Measurements from ENCODE around the gene OR8J1. TPM values are rescaled to one million over a fixed set of nuclear protein-coding genes. Genes with fewer than 3 reads are reported as not detected.

OR8J1 gene
- polyA plus RNA-seq, result not detected
- long read RNA-seq, donor 1, result 0 reads
- long read RNA-seq, donor 2, result 0 reads
- long read RNA-seq, donor 3, result 0 reads
- long read RNA-seq, donor 4, result 0 reads
- long read RNA-seq, donor 5, result 0 reads
- long read RNA-seq, donor 6, result 0 reads
- long read RNA-seq, donor 7, result 0 reads
- long read RNA-seq, donor 8, result 0 reads
- long read RNA-seq, donor 9, result 0 reads
- long read RNA-seq, donor 10, result 0 reads

GRCh38 chr11:56353991-56354390 lies at the start of gene OR8J1:
TSS of gene OR8J1 (plus strand) at chr11:56354291. CDS start at chr11:56360247, 5,956 bp downstream.
- DNase-seq (no peak), FAIRE-seq (no peak)
- Histone ChIP-seq H3K4me1 (ENCODE audit: control insufficient read depth in 3 of 3, insufficient read depth in 2 of 3, low read depth in 1 of 3, low read length in 2 of 3) (no peaks in the 10 kb centered on the region), H3K27me3 (ENCODE audit: control insufficient read depth in 3 of 3, insufficient read depth in 3 of 3, low read length in 3 of 3) (no peaks in the 10 kb centered on the region), H3K4me3 (ENCODE audit: low read depth in 1 of 3, low read length in 3 of 3) (no peak within 1 kb of the TSS), H3K36me3 (ENCODE audit: control insufficient read depth in 3 of 3, insufficient read depth in 2 of 3, low read depth in 1 of 3, low read length in 3 of 3) (no peaks in the 10 kb centered on the region), H3K9me3 (ENCODE audit: control insufficient read depth in 2 of 2, insufficient read depth in 1 of 2, low read depth in 1 of 2, low read length in 1 of 2) (no peaks in the 10 kb centered on the region), H3K27ac (ENCODE audit: low read depth in 1 of 3, low read length in 2 of 3) (no peak within 1 kb of the TSS)
- 53 to 88% (median 65%) methylated on average over 2 of the region's 2 CpGs for WGBS, 3 donors

GRCh38 chr11:56307836-56308235 lies 46.3 kb upstream of the OR8J1 start:
- WGBS, 3 donors, result 88 to 92% (median 89%) methylated on average over 3 of the region's 3 CpGs
- Histone ChIP-seq H3K4me1 (ENCODE audit: control insufficient read depth in 3 of 3, insufficient read depth in 2 of 3, low read depth in 1 of 3, low read length in 2 of 3) (no peaks in the 10 kb centered on the region), H3K4me3 (ENCODE audit: low read depth in 1 of 3, low read length in 3 of 3) (no peak overlapping the region), H3K27me3 (ENCODE audit: control insufficient read depth in 3 of 3, insufficient read depth in 3 of 3, low read length in 3 of 3) (no peaks in the 10 kb centered on the region), H3K9me3 (ENCODE audit: control insufficient read depth in 2 of 2, insufficient read depth in 1 of 2, low read depth in 1 of 2, low read length in 1 of 2) (peaks cover 0 to 15% of the 10 kb centered on the region in 2 donors), H3K36me3 (ENCODE audit: control insufficient read depth in 3 of 3, insufficient read depth in 2 of 3, low read depth in 1 of 3, low read length in 3 of 3) (no peaks in the 10 kb centered on the region), H3K27ac (ENCODE audit: low read depth in 1 of 3, low read length in 2 of 3) (no peak overlapping the region)
- no peak for FAIRE-seq
- DNase-seq, result no peak

- Histone ChIP-seq H3K4me1 (ENCODE audit: control insufficient read depth in 3 of 3, insufficient read depth in 2 of 3, low read depth in 1 of 3, low read length in 2 of 3) (no peaks in the 10 kb centered on the region), H3K36me3 (ENCODE audit: control insufficient read depth in 3 of 3, insufficient read depth in 2 of 3, low read depth in 1 of 3, low read length in 3 of 3) (no peaks in the 10 kb centered on the region), H3K27ac (ENCODE audit: low read depth in 1 of 3, low read length in 2 of 3) (no peak within 1 kb of the TSS), H3K4me3 (ENCODE audit: low read depth in 1 of 3, low read length in 3 of 3) (no peak within 1 kb of the TSS), H3K27me3 (ENCODE audit: control insufficient read depth in 3 of 3, insufficient read depth in 3 of 3, low read length in 3 of 3) (no peaks in the 10 kb centered on the region), H3K9me3 (ENCODE audit: control insufficient read depth in 2 of 2, insufficient read depth in 1 of 2, low read depth in 1 of 2, low read length in 1 of 2) (peaks cover 0 to 2% of the 10 kb centered on the region in 2 donors)
- no peak for DNase-seq
- FAIRE-seq, result no peak
Observed at GRCh38 chr11:56314844-56315243, 39.2 kb upstream of the OR8J1 start, which contains the start of gene OR8K3. TSS of gene OR8K3 (plus strand) at chr11:56315144. CDS start at chr11:56318307, 3,163 bp downstream.

GRCh38 chr11:56331861-56332491 lies 22.1 kb upstream of the OR8J1 start:
- Histone ChIP-seq H3K9me3 (ENCODE audit: control insufficient read depth in 2 of 2, insufficient read depth in 1 of 2, low read depth in 1 of 2, low read length in 1 of 2) (peaks cover 0 to 2% of the 10 kb centered on the region in 2 donors), H3K4me1 (ENCODE audit: control insufficient read depth in 3 of 3, insufficient read depth in 2 of 3, low read depth in 1 of 3, low read length in 2 of 3) (no peaks in the 10 kb centered on the region), H3K27ac (ENCODE audit: low read depth in 1 of 3, low read length in 2 of 3) (no peak overlapping the region), H3K27me3 (ENCODE audit: control insufficient read depth in 3 of 3, insufficient read depth in 3 of 3, low read length in 3 of 3) (no peaks in the 10 kb centered on the region), H3K36me3 (ENCODE audit: control insufficient read depth in 3 of 3, insufficient read depth in 2 of 3, low read depth in 1 of 3, low read length in 3 of 3) (no peaks in the 10 kb centered on the region), H3K4me3 (ENCODE audit: low read depth in 1 of 3, low read length in 3 of 3) (no peak overlapping the region)
- DNase-seq, result no peak
- no peak for FAIRE-seq
- WGBS, 3 donors, result 88 to 92% (median 90%) methylated on average over 33 to 34 of the region's 34 CpGs

- Histone ChIP-seq H3K9me3 (ENCODE audit: control insufficient read depth in 2 of 2, insufficient read depth in 1 of 2, low read depth in 1 of 2, low read length in 1 of 2) (peaks cover 0 to 2% of the 10 kb centered on the region in 2 donors), H3K4me3 (ENCODE audit: low read depth in 1 of 3, low read length in 3 of 3) (no peak overlapping the region), H3K27ac (ENCODE audit: low read depth in 1 of 3, low read length in 2 of 3) (no peak overlapping the region), H3K27me3 (ENCODE audit: control insufficient read depth in 3 of 3, insufficient read depth in 3 of 3, low read length in 3 of 3) (no peaks in the 10 kb centered on the region), H3K36me3 (ENCODE audit: control insufficient read depth in 3 of 3, insufficient read depth in 2 of 3, low read depth in 1 of 3, low read length in 3 of 3) (no peaks in the 10 kb centered on the region), H3K4me1 (ENCODE audit: control insufficient read depth in 3 of 3, insufficient read depth in 2 of 3, low read depth in 1 of 3, low read length in 2 of 3) (no peaks in the 10 kb centered on the region)
- FAIRE-seq (no peak), DNase-seq (no peak)
- 74 to 86% (median 85%) methylated on average over 3 of the region's 3 CpGs for WGBS, 3 donors
Observed at GRCh38 chr11:56333156-56333555, 20.9 kb upstream of the OR8J1 start.

GRCh38 chr11:56340289-56340688 lies 13.8 kb upstream of the OR8J1 start:
- H3K27ac ChIP-seq (ENCODE audit: low read depth in 1 of 3, low read length in 2 of 3), result no peak overlapping the region
- no peak overlapping the region for H3K4me3 ChIP-seq (ENCODE audit: low read depth in 1 of 3, low read length in 3 of 3)
- no peaks in the 10 kb centered on the region for H3K9me3 ChIP-seq (ENCODE audit: control insufficient read depth in 2 of 2, insufficient read depth in 1 of 2, low read depth in 1 of 2, low read length in 1 of 2)
- no peak for FAIRE-seq
- H3K36me3 ChIP-seq (ENCODE audit: control insufficient read depth in 3 of 3, insufficient read depth in 2 of 3, low read depth in 1 of 3, low read length in 3 of 3), result no peaks in the 10 kb centered on the region
- no peaks in the 10 kb centered on the region for H3K27me3 ChIP-seq (ENCODE audit: control insufficient read depth in 3 of 3, insufficient read depth in 3 of 3, low read length in 3 of 3)
- H3K4me1 ChIP-seq (ENCODE audit: control insufficient read depth in 3 of 3, insufficient read depth in 2 of 3, low read depth in 1 of 3, low read length in 2 of 3), result no peaks in the 10 kb centered on the region
- DNase-seq, result no peak

- no peak within 1 kb of the TSS for H3K4me3 ChIP-seq (ENCODE audit: low read depth in 1 of 3, low read length in 3 of 3)
- no peaks in the 10 kb centered on the region for H3K27me3 ChIP-seq (ENCODE audit: control insufficient read depth in 3 of 3, insufficient read depth in 3 of 3, low read length in 3 of 3)
- no peaks in the 10 kb centered on the region for H3K4me1 ChIP-seq (ENCODE audit: control insufficient read depth in 3 of 3, insufficient read depth in 2 of 3, low read depth in 1 of 3, low read length in 2 of 3)
- no peak for DNase-seq
- H3K27ac ChIP-seq (ENCODE audit: low read depth in 1 of 3, low read length in 2 of 3), result no peak within 1 kb of the TSS
- H3K9me3 ChIP-seq (ENCODE audit: control insufficient read depth in 2 of 2, insufficient read depth in 1 of 2, low read depth in 1 of 2, low read length in 1 of 2), result no peaks in the 10 kb centered on the region
- no peaks in the 10 kb centered on the region for H3K36me3 ChIP-seq (ENCODE audit: control insufficient read depth in 3 of 3, insufficient read depth in 2 of 3, low read depth in 1 of 3, low read length in 3 of 3)
- FAIRE-seq, result no peak
- 81 to 90% (median 83%) methylated on average over 1 of the region's 1 CpG for WGBS, 3 donors
Observed at GRCh38 chr11:56345739-56346138, 8.4 kb upstream of the OR8J1 start, which contains the start of gene OR8K1. TSS of gene OR8K1 (plus strand) at chr11:56346039. CDS start at chr11:56346039, 0 bp downstream.

- Histone ChIP-seq H3K27ac (ENCODE audit: low read depth in 1 of 3, low read length in 2 of 3) (no peak within 1 kb of the TSS), H3K4me1 (ENCODE audit: control insufficient read depth in 3 of 3, insufficient read depth in 2 of 3, low read depth in 1 of 3, low read length in 2 of 3) (no peaks in the 10 kb centered on the region), H3K27me3 (ENCODE audit: control insufficient read depth in 3 of 3, insufficient read depth in 3 of 3, low read length in 3 of 3) (no peaks in the 10 kb centered on the region), H3K9me3 (ENCODE audit: control insufficient read depth in 2 of 2, insufficient read depth in 1 of 2, low read depth in 1 of 2, low read length in 1 of 2) (peaks cover 0 to 2% of the 10 kb centered on the region in 2 donors), H3K4me3 (ENCODE audit: low read depth in 1 of 3, low read length in 3 of 3) (no peak within 1 kb of the TSS), H3K36me3 (ENCODE audit: control insufficient read depth in 3 of 3, insufficient read depth in 2 of 3, low read depth in 1 of 3, low read length in 3 of 3) (no peaks in the 10 kb centered on the region)
- FAIRE-seq (no peak), DNase-seq (no peak)
- WGBS, 3 donors, result 70 to 83% (median 79%) methylated on average over 2 of the region's 2 CpGs
Observed at GRCh38 chr11:56375324-56375723, 21.2 kb downstream of the OR8J1 start, which contains the start of gene OR8U1. TSS of gene OR8U1 (plus strand) at chr11:56375624. CDS start at chr11:56375624, 0 bp downstream.

Data from small intestine (tissue), 16 donors.